Raji (cell line): ENCODE results near the gene UBAC2.

Experiments used
- POLR2A ChIP-seq: IDR thresholded peaks from 2 replicates; pipeline ENCODE4 v1.6.1; 2011; ENCODE audit warnings: low read depth, low read length, control low read depth; ENCODE audit not compliant: insufficient read depth

Gene UBAC2

DNA sequence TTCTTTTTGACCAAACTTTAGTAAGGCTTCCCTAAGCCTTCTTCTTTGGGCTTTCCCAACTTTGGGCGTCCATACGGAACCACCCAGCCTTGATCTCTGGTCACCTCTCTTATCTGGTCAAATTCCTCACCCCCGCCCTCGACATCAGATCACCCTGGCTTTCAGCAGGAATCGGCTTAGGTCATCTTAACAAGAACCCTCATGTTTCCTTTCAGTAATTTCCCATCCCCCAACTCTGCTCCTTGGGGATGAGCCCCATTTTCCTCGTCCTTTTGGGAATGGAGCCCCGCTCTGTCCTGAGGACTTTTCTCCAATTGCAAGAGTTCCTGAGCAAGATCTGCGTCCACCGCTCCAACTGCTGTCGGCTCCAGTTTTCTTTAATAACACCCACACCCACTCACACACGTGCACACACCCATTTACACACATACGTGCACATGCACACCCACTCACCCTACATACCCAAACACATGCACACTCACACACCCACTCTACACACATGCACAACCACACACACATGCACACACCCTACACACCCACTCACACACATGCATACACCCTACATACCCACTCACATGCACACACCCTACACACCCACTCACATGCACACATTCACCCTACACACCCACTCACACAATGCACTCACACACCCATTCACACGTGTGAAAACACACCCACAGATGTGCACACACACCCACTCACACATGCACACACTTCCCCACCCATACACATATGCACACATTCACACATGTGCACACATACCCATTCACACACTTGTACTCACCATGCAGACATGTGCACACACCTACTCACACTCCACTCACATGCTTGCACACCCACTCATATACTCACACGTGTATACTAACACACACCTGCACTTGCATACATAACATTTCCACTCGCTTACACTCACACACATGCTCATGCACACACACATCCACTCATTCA is 213.7 kb downstream of the UBAC2 start:
- no peak for TF ChIP-seq POLR2A

- no peak for TF ChIP-seq POLR2A
Measured at GRCh38 chr13:99415014-99415650, 214.5 kb downstream of the UBAC2 start.

- TF ChIP-seq POLR2A: no peak
Measured at GRCh38 chr13:99415851-99416331, 215.2 kb downstream of the UBAC2 start.

DNA sequence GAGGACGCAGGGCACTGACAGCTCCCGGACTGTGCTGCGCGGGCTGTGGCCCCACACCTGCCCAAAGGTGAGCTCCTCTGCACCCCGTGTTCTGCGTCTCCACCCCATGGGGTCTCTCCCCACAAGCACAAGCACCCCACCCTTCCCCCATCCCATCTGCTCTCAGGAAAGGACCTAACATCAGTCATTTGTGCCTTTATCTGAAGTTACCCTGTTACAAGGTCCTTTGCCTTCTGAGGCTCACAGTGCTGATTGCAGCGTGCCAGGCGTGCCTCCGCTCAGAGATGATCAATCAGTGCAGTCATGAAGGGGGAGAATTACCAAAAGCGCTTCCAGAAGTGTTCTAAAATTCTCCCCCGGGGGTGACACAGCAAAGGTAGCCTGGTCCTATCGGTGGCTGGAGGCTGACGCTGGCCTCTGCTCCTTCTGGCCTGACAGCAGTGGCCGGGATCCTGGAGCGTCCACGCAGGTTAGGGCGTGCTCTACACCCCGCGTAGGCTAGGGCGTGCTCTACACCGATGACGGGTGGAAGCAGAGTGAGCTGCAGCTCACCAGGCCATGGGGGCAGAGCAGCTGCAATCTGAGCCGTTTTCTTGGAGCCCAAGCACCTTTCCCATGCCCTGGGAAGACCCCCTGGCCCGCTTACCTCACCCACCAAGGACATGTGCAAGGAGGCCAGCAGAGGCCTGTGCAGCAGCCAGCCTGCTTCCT is 215.9 kb downstream of the UBAC2 start:
- TF ChIP-seq POLR2A: no peak

DNA sequence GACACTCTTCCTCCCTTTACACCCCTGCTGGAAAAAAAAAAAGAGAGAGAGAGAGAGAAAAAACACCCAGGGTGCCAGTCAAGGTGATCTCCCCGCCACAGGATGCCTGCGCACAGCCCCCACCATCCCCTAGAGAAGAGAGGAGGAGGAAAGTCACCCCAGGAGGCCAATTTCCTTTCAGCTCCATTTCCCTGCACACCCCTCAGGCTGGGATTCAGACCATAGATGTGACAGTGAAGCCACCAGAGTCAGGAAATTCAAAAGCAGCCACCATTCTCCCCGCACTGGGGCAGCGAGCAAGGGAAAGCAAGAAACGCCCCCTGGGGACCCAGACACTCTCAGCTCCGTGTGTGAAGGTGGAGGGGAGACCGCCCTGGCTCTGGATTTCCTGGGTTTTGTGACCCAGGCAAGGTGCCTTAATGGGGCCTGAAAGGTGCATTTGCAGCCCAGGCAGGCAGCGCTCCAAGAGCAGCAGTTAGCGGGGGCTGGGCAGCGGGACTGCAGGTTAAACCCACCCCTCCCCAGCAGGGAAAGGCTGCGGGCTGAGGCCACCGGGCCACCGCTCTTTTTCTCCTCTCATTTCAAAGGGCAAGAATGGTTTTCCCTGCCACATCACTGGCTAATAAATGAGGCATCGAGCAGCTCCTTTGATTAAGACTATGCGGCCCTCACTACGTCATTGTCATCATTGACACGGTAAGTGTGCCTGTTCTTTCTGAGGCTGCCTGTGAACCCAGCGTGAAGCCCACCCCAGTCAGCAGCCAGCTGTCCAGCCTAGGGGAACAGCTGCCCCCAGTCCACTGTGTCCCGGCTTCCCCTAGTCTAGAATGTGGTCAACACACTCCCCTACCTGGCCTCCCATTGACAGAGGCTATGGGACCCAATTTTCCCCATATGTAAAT is 216.8 kb downstream of the UBAC2 start:
- no peak for TF ChIP-seq POLR2A

DNA sequence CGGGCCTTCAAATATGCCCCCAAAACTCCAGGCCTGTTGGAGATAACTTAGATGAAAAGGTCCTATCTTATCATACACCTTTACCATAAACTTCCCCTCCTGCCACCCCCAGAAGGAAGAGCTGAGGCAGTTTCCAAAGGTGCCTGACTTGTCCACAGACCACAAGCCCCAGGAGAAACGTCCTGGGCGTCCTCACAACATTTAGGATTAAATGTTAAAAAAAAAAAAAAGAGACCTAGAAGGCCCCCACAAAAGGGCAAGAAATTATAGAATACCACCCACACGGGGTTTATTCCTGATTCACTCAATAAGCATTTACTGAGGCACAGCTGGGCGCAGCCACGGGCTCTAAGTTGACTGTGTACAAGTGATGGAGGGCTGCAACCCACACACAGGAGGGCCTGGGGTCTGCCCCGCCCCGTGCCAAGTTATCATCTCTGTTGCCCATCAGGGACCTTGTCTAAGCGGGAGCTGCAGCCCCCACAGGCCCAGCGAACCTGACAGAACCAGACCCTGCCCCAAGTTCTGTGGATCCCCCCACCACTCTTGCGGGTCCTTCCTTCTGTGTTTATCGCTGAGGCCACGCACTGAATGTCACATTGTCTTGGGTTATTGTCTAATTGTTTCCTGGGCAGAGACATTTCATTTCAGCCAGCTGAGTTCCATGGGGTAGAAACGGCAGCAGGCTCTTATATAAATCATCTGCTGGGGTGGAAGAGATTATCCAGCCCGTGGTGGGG is 217.6 kb downstream of the UBAC2 start:
- TF ChIP-seq POLR2A: no peak

DNA sequence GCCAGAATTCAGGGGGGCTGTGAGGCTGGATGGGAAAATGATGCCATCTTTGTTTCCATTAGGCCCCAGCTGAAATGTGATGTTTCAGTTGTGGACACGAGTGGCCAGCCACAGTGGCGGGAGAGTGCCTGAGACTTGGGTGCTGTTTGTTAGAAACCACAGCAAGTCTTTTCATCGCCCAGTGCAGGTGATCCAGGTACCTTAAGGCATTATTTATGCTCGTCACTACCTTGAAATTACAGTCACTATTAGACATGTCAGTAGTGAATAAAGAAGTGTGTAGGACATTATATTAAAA is 218.1 kb downstream of the UBAC2 start:
- TF ChIP-seq POLR2A: no peak

GRCh38 chr13:99419591-99420243 is 219.1 kb downstream of the UBAC2 start:
- no peak for TF ChIP-seq POLR2A

- TF ChIP-seq POLR2A: no peak
Measured at GRCh38 chr13:99421271-99421670, 220.6 kb downstream of the UBAC2 start.

DNA sequence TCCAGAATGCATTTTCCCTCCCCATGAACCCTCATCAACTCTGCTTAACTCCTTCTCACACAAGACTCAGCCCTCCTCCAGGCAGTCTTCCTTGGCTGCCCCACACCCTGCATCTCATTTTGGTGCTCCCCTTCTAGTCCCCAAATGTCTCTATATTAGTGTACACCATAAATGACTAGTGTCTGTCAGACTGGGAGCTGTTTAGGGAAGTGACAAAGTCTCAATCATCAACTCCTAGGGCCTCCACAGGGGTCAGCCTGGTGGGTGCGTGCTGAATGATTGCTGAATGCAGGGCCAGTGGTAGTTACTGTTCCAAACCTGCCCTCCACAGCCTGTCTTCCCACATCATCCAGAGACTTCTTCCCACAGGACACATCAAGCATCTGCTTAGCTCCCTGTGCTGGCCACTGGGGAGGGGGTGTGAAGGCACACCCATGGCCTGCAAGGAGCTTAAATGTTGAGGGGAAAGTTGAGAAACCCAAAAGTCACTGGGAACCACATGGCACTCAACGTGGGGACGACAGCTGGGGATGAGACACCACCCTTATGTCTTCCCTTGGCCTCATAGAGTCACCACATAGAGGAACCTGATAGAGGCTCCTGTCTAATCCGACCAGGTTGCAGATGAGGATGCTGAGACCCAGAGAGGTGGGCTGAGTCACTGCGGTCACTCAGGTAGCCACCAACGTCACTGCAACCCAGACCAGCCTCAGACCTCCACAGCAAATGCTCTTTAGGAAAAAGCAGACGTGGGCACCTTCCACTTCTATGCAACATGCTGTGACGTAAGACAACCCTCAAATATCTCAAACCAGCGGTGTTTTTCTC is 221.3 kb downstream of the UBAC2 start:
- no peak for TF ChIP-seq POLR2A

DNA sequence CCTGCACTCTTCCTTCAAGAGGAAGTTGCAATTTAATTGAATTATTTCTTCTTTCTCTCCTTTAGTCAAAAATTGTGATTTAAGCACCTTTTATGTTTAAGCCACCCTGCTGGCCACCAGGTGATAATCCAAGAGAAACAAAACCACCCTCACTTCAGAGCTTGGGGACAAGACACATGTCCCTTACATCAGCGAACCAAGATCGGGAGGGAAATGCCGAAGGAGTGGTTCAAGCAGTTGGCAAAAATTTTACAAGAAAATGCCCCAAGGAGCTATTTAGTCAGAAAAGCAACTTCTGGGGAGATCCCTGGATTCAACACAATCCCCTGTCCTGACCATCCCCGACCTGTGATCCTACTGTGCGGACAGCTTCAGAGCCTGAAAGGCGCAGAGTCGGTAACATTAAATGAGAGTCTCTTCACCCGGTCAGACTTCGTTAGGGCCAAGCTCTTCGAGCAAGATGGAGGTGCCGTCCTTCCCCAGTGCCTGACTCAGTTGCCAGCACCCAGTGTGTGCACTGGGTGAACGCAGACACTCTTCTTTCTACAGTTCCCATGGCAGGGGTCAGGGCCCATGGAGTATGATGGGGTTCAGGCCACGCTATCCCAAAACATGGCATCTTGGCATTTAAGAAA is 222.0 kb downstream of the UBAC2 start:
- no peak for TF ChIP-seq POLR2A
